ENCODE results near the gene PIK3IP1.

PIK3IP1 gene

GRCh38 chr22:31337178-31337577 lies 44.9 kb upstream of the PIK3IP1 start:
- Histone ChIP-seq H3K4me3 (ENCODE audit: low read depth, low read length) (no peak overlapping the region), H3K27ac (no peak overlapping the region), H3K27me3 (replicated peaks) (no peaks in the 10 kb centered on the region), H3K36me3 (replicated peaks) (peaks cover 39% of the 10 kb centered on the region)
- in situ Hi-C loops (cut with HindIII; ENCODE audit: low pct_ligation_motif_present, low sequenced_read_pairs) = no loop called here
- TF ChIP-seq CTCF (IDR thresholded peaks at IDR 0.05; ENCODE audit: low read depth, low read length, missing control alignments) = no peak
- DNase-seq = no peak

- Histone ChIP-seq H3K36me3 (replicated peaks) (peaks cover 30% of the 10 kb centered on the region), H3K4me3 (ENCODE audit: low read depth, low read length) (no peak overlapping the region), H3K27me3 (replicated peaks) (no peaks in the 10 kb centered on the region), H3K27ac (no peak overlapping the region)
- DNase-seq = no peak
- in situ Hi-C loops (cut with HindIII; ENCODE audit: low pct_ligation_motif_present, low sequenced_read_pairs) = no loop called here
- no peak for TF ChIP-seq CTCF (IDR thresholded peaks at IDR 0.05; ENCODE audit: low read depth, low read length, missing control alignments)
Measured at GRCh38 chr22:31334329-31334728, 42.0 kb upstream of the PIK3IP1 start.

- DNase-seq = no peak
- TF ChIP-seq CTCF (IDR thresholded peaks at IDR 0.05; ENCODE audit: low read depth, low read length, missing control alignments) = no peak
- in situ Hi-C loops (cut with HindIII; ENCODE audit: low pct_ligation_motif_present, low sequenced_read_pairs) = no loop called here
- H3K36me3 ChIP-seq (replicated peaks) = peaks cover 30% of the 10 kb centered on the region
- no peak overlapping the region for H3K4me3 ChIP-seq (ENCODE audit: low read depth, low read length)
- H3K27me3 ChIP-seq (replicated peaks) = no peaks in the 10 kb centered on the region
- no peak overlapping the region for H3K27ac ChIP-seq
Measured at GRCh38 chr22:31333641-31334040, 41.4 kb upstream of the PIK3IP1 start.

- in situ Hi-C loops (cut with HindIII; ENCODE audit: low pct_ligation_motif_present, low sequenced_read_pairs) = no loop called here
- H3K27me3 ChIP-seq (replicated peaks) = no peaks in the 10 kb centered on the region
- peaks cover 26% of the 10 kb centered on the region for H3K36me3 ChIP-seq (replicated peaks)
- H3K27ac ChIP-seq = no peak overlapping the region
- no peak overlapping the region for H3K4me3 ChIP-seq (ENCODE audit: low read depth, low read length)
- TF ChIP-seq CTCF (IDR thresholded peaks at IDR 0.05; ENCODE audit: low read depth, low read length, missing control alignments) = no peak
- no peak for DNase-seq
Measured at GRCh38 chr22:31332886-31333285, 40.6 kb upstream of the PIK3IP1 start.

- DNase-seq = no peak
- Histone ChIP-seq H3K27me3 (replicated peaks) (no peaks in the 10 kb centered on the region), H3K36me3 (replicated peaks) (peaks cover 26% of the 10 kb centered on the region), H3K4me3 (ENCODE audit: low read depth, low read length) (no peak overlapping the region), H3K27ac (no peak overlapping the region)
- no peak for TF ChIP-seq CTCF (IDR thresholded peaks at IDR 0.05; ENCODE audit: low read depth, low read length, missing control alignments)
- in situ Hi-C loops (cut with HindIII; ENCODE audit: low pct_ligation_motif_present, low sequenced_read_pairs) = no loop called here
Measured at GRCh38 chr22:31332010-31332409, 39.7 kb upstream of the PIK3IP1 start.

GRCh38 chr22:31329453-31330215 lies 37.3 kb upstream of the PIK3IP1 start:
- Histone ChIP-seq H3K36me3 (replicated peaks) (peaks cover 26% of the 10 kb centered on the region), H3K27me3 (replicated peaks) (no peaks in the 10 kb centered on the region), H3K4me3 (ENCODE audit: low read depth, low read length) (no peak overlapping the region), H3K27ac (no peak overlapping the region)
- DNase-seq = no peak
- no peak for TF ChIP-seq CTCF (IDR thresholded peaks at IDR 0.05; ENCODE audit: low read depth, low read length, missing control alignments)
- in situ Hi-C loops (cut with HindIII; ENCODE audit: low pct_ligation_motif_present, low sequenced_read_pairs) = no loop called here
